K562 (cell line): Measurements from ENCODE around the gene SUMF1. TPM values are rescaled to one million over a fixed set of nuclear protein-coding genes. Genes with fewer than 3 reads are reported as not detected.

ENCODE experiments used
- ATAC-seq: fragments of 200-7000 bp; cut with Tn5 transposase; 3 replicates; pipeline ENCODE4 v1.9.1; 2020; ENCODE audit warnings: moderate library complexity
- BruUV-seq: library from RNA; stranded (reverse); fragments of 400-500 nt; replicated peaks from 2 replicates; lab custom pipeline; 2021; lab: Mats Ljungman, UMichigan
- CTCF ChIA-PET: fragments of 300-600 bp; formaldehyde crosslinking; extraction: SDS; loops from one replicate; lab custom pipeline; 2021; ENCODE audit warnings: low intra/inter-chr PET ratio; lab: Yijun Ruan, JAX
- POLR2A ChIA-PET: fragments of 300-600, 350-650 bp; sonication (Branson Sonifier 250); formaldehyde crosslinking; extraction: SDS; loops from one replicate; lab custom pipeline; 2021; ENCODE audit warnings: antibody characterized with exemption, inconsistent platforms; lab: Yijun Ruan, JAX
- DNase-seq, 4 experiments: peaks; one replicate each; pipeline versions ENCODE4 v3.0.0 to v3.0.0-alpha.2; 2011 to 2018; ENCODE audit warnings: low spot score in 3 of 4, mixed read lengths in 3 of 4; ENCODE audit errors: extremely low read depth in 1 of 4
- FAIRE-seq: peaks from 2 replicates; lab custom pipeline; 2011; peaks lifted over from hg19 to GRCh38; lab: Jason Lieb, UNC
- H2AFZ ChIP-seq: 2 replicates; pipeline ENCODE4 v1.6.0; 2011; ENCODE audit warnings: low read depth, low read length, control low read depth, inconsistent platforms
- H3K27ac ChIP-seq: fragments of 200-600 bp; 3 replicates; pipeline ENCODE4 v1.8.0; 2011; ENCODE audit warnings: low read depth, mild to moderate bottlenecking, control low read depth, inconsistent platforms, low read length, moderate library complexity, mixed read lengths; ENCODE audit errors: extremely low read depth
- H3K27me3 ChIP-seq, 2 experiments: fragments of 300-600 bp in 1 of 2; 2 replicates in 1 of 2; 3 replicates in 1 of 2; pipeline versions ENCODE4 v1.6.0 to v1.8.0; 2011; ENCODE audit warnings: inconsistent platforms in 2 of 2, low read length in 2 of 2, mild to moderate bottlenecking in 1 of 2, mixed read lengths in 1 of 2, moderate library complexity in 1 of 2; ENCODE audit not compliant: control insufficient read depth in 2 of 2, insufficient read depth in 2 of 2
- H3K36me3 ChIP-seq: fragments of 300-600 bp; 3 replicates; pipeline ENCODE4 v1.8.0; 2011; ENCODE audit warnings: mild to moderate bottlenecking, low read length, inconsistent platforms; ENCODE audit not compliant: control insufficient read depth, insufficient read depth
- H3K4me1 ChIP-seq, 2 experiments: fragments of 200-600 bp in 1 of 2; replicated peaks in 1 of 2; 2 replicates in 1 of 2; 3 replicates in 1 of 2; pipeline versions ENCODE4 v1.5.1 to v1.8.0; 2011; ENCODE audit warnings: inconsistent platforms in 2 of 2, low read length in 2 of 2, mild to moderate bottlenecking in 1 of 2, mixed read lengths in 1 of 2, moderate library complexity in 1 of 2; ENCODE audit not compliant: control insufficient read depth in 2 of 2, insufficient read depth in 2 of 2
- H3K4me2 ChIP-seq: 2 replicates; pipeline ENCODE4 v1.6.1; 2011; ENCODE audit warnings: low read length, control low read depth, inconsistent platforms, mixed read lengths; ENCODE audit not compliant: insufficient read depth
- H3K4me3 ChIP-seq: fragments of 200-600 bp; sonication (generic), shearing (Covaris generic); 2 replicates; pipeline ENCODE4 v1.5.1; 2016; ENCODE audit warnings: control low read depth, inconsistent platforms
- H3K79me2 ChIP-seq: fragments of 200-600 bp; 3 replicates; pipeline ENCODE4 v1.8.0; 2011; ENCODE audit warnings: low read length, inconsistent platforms; ENCODE audit not compliant: control insufficient read depth, insufficient read depth
- H3K9ac ChIP-seq, 2 experiments: 2 replicates each; pipeline versions ENCODE4 v1.6.0 to v1.6.1; 2011; ENCODE audit warnings: low read depth in 2 of 2, low read length in 2 of 2, control low read depth in 1 of 2, inconsistent platforms in 1 of 2, mild to moderate bottlenecking in 1 of 2, mixed read lengths in 1 of 2; ENCODE audit not compliant: insufficient read depth in 1 of 2
- H3K9me1 ChIP-seq: one replicate; pipeline ENCODE4 v1.6.0; 2011; ENCODE audit warnings: inconsistent platforms, mild to moderate bottlenecking, low read length, moderate library complexity; ENCODE audit not compliant: control insufficient read depth, insufficient read depth
- H3K9me3 ChIP-seq: replicated peaks from 2 replicates; pipeline ENCODE4 v1.5.1; 2011; ENCODE audit warnings: low read depth, low read length, inconsistent platforms; ENCODE audit not compliant: control insufficient read depth, insufficient read depth
- H4K20me1 ChIP-seq: replicated peaks from 2 replicates; pipeline ENCODE4 v1.6.1; 2011; ENCODE audit warnings: low read length, inconsistent platforms, mixed read lengths; ENCODE audit not compliant: control insufficient read depth, insufficient read depth
- BHLHE40 ChIP-seq: IDR thresholded peaks from 2 replicates; pipeline ENCODE4 v1.6.1; 2011; ENCODE audit warnings: low read length, improper control_type of control experiment
- CBFA2T3 ChIP-seq: fragments of 450-650 bp; IDR thresholded peaks from 2 replicates; pipeline ENCODE4 v1.6.1; 2017
- CTBP1 ChIP-seq: fragments of 450-650 bp; IDR thresholded peaks from 2 replicates; pipeline ENCODE4 v1.6.1; 2016; ENCODE audit warnings: borderline replicate concordance
- MTA3 ChIP-seq: fragments of 450-650 bp; formaldehyde crosslinking; IDR thresholded peaks from 2 replicates; pipeline ENCODE4 v1.6.1; 2017; ENCODE audit warnings: mild to moderate bottlenecking, borderline replicate concordance
- NR2C2 ChIP-seq, 2 experiments: fragments of 200-800 bp in 1 of 2; sonication (Bioruptor generic) in 1 of 2; sonication (generic) in 1 of 2; formaldehyde crosslinking in 1 of 2; IDR thresholded peaks; 2 replicates each; pipeline versions ENCODE4 v1.6.1 to v1.8.0; 2016 to 2022; ENCODE audit warnings: mild to moderate bottlenecking in 1 of 2, missing compliant biosample characterization in 1 of 2, missing genetic modification characterization in 1 of 2, missing genetic modification reagents in 1 of 2
- SMARCC2 ChIP-seq: fragments of 450-650 bp; IDR thresholded peaks from 2 replicates; pipeline ENCODE4 v1.6.1; 2017; ENCODE audit warnings: antibody characterized with exemption, moderate library complexity, mild to moderate bottlenecking, low read depth
- SPI1 ChIP-seq: IDR thresholded peaks from 2 replicates; pipeline ENCODE4 v1.6.1; 2011; ENCODE audit warnings: low read depth, low read length, control low read depth, borderline replicate concordance
- ZNF197 ChIP-seq: fragments of 200-800 bp; sonication (Bioruptor generic); IDR thresholded peaks from 2 replicates; pipeline ENCODE4 v1.6.1; 2016; ENCODE audit warnings: low read depth, missing genetic modification characterization, missing compliant biosample characterization
- ZNF24 ChIP-seq: fragments of 450-650 bp; IDR thresholded peaks from 2 replicates; pipeline ENCODE4 v1.6.1; 2016
- WGBS: fragments of 100-300 bp; shearing (Covaris generic); methylation state at CpG from one replicate; pipeline ENCODE4 v1.1.6; 2016; ENCODE audit warnings: low coverage, mixed read lengths; ENCODE audit not compliant: insufficient coverage; ENCODE audit errors: missing lambda C conversion rate; 5-methylcytosine and 5-hydroxymethylcytosine counted together
- in situ Hi-C: fragments of 300-500 bp; cut with MboI; formaldehyde crosslinking; loops from 4 replicates; pipeline ENCODE4 v1.15.0; 2018; ENCODE audit warnings: inconsistent platforms, mixed read lengths
- intact Hi-C: fragments of 100-400 bp; cut with micrococcal nuclease; formaldehyde crosslinking; loops from 2 replicates; pipeline ENCODE4 v1.14.2; 2022
- polyA plus RNA-seq, 8 experiments: library from polyadenylated mRNA; depleted of rRNA in 4 of 8; stranded (reverse) in 5 of 8; unstranded in 3 of 8; fragments of >200 nt; fragmentation: Nextera tagmentation in 2 of 8; fragmentation: Illumina TruSeq in 1 of 8; extraction: Ambion mirVana in 2 of 8; extraction: Trizol in 1 of 8; gene quantifications; 2 replicates each; pipeline versions ENCODE4 v1.2.1 to v1.2.3, GENCODE V29; 2011 to 2014; ENCODE audit warnings: inconsistent platforms in 1 of 8, missing spikeins in 1 of 8
- total RNA-seq, 7 experiments: library from RNA; depleted of rRNA in 6 of 7; stranded (reverse); fragments of >200 nt in 6 of 7; fragmentation: Illumina TruSeq in 2 of 7; extraction: Trizol in 2 of 7; gene quantifications; 2 replicates each; pipeline versions ENCODE4 v1.2.1 to v1.2.3, GENCODE V29; 2011 to 2021; ENCODE audit warnings: low replicate concordance in 1 of 7
- TF ChIP-seq, protein P1 (sequence below), 2 experiments: fragments of 450-650 bp in 1 of 2; sonication (generic) in 1 of 2; formaldehyde crosslinking in 1 of 2; IDR thresholded peaks; 2 replicates each; pipeline versions ENCODE4 v1.7.1 to v1.9.0; 2016 to 2022; ENCODE audit warnings: inconsistent platforms in 1 of 2, mild to moderate bottlenecking in 1 of 2, missing genetic modification reagents in 1 of 2

SUMF1 gene
- total and polyA plus RNA-seq, 9 of the 15 experiments (the other 6 are each of a cell fraction or from before 2014, with no cell fraction given), result 1.3 to 7.4 (median 4.2) TPM

GRCh38 chr3:4496087-4496452 is 29.0 kb upstream of the SUMF1 start (continued):
- TF ChIP-seq BHLHE40, result no peak
- TF ChIP-seq ZNF197, result no peak
- TF ChIP-seq ZNF24, result no peak

DNA sequence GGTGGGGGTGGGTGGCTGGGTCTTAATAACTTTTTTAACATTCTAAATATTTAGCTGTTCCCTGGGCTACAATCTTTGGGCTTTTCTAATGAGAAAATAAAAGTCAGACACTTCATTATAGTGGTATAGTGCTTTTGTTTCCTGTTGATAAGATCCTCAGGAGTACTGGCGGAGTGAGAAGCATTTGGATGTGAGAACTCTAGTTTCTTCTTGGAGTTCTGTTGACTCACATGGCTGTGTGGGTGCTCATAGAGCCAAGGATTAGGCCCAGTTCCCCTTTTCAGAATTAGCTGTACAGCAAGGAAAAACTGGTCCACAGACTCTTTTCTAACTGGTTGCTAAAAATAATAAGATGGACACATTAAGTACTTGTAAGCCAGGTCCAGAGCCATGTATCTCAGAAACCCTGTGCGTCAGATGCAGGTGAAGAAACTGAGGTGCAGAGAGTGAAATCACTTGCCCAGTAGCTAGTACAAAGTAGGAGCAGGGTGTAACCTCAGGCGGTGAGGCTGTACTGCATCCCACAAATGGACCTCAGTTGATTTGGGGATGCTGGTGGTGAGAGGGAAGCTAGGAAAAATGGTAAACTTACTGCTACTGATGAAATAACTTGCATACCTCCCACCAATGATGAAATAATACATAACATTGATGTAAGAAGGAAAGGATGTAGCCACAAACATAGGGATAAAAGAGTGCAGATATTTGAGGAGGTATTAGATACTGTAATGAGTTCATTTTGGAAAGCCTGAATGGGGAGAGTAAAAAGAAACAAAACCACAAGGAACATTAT is 28.4 kb upstream of the SUMF1 start:
- peak overlapping the region; percentile 92 for H3K4me2 ChIP-seq
- peak; percentile 99 for TF ChIP-seq SPI1
- 0 out of 2 replicates have a peak, but pooled peaks have one; percentile 19 for TF ChIP-seq CBFA2T3
- TF ChIP-seq NR2C2 (CRISPR knock-in tag; IDR thresholded peaks at IDR 0.05), result no peak
- TF ChIP-seq NR2C2 (tag; IDR thresholded peaks at IDR 0.05), result 0 out of 2 replicates have a peak, but pooled peaks have one; percentile 22
- TF ChIP-seq, protein P1, sequence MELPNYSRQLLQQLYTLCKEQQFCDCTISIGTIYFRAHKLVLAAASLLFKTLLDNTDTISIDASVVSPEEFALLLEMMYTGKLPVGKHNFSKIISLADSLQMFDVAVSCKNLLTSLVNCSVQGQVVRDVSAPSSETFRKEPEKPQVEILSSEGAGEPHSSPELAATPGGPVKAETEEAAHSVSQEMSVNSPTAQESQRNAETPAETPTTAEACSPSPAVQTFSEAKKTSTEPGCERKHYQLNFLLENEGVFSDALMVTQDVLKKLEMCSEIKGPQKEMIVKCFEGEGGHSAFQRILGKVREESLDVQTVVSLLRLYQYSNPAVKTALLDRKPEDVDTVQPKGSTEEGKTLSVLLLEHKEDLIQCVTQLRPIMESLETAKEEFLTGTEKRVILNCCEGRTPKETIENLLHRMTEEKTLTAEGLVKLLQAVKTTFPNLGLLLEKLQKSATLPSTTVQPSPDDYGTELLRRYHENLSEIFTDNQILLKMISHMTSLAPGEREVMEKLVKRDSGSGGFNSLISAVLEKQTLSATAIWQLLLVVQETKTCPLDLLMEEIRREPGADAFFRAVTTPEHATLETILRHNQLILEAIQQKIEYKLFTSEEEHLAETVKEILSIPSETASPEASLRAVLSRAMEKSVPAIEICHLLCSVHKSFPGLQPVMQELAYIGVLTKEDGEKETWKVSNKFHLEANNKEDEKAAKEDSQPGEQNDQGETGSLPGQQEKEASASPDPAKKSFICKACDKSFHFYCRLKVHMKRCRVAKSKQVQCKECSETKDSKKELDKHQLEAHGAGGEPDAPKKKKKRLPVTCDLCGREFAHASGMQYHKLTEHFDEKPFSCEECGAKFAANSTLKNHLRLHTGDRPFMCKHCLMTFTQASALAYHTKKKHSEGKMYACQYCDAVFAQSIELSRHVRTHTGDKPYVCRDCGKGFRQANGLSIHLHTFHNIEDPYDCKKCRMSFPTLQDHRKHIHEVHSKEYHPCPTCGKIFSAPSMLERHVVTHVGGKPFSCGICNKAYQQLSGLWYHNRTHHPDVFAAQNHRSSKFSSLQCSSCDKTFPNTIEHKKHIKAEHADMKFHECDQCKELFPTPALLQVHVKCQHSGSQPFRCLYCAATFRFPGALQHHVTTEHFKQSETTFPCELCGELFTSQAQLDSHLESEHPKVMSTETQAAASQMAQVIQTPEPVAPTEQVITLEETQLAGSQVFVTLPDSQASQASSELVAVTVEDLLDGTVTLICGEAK (IDR thresholded peaks at IDR 0.05), result 0 out of 2 replicates have a peak, but pooled peaks have one; percentile 10
- TF ChIP-seq, protein P1 (CRISPR knock-in tag; IDR thresholded peaks at IDR 0.05), result no peak
- peak; percentile 26; the same call in 1 of the 2 replicates for TF ChIP-seq SMARCC2
- TF ChIP-seq MTA3, result peak; percentile 53; the same call in 1 of the 2 replicates
- peak; percentile 70 for TF ChIP-seq CTBP1

More for the DNA sequence above, 28.4 kb upstream of the SUMF1 start:
- intact Hi-C loops (loop anchor here (1.0 kb wide), 2 partner anchors 38 to 76 kb away; no protein-coding TSS in a partner anchor), in situ Hi-C loops (no loop called here)
- H3K4me3 ChIP-seq, result peak overlapping the region; percentile 61; the same call in 1 of the 2 replicates
- peak overlapping the region in 1 of 2 experiments; percentile 57; a peak in 1 of 4 replicates for H3K9ac ChIP-seq
- CTCF ChIA-PET, result no interaction called here
- peak overlapping the region; percentile 24; the same call in 1 of the 3 replicates for H3K27ac ChIP-seq
- FAIRE-seq (peak; percentile 59), ATAC-seq (no peak), DNase-seq (peak in 2 of 4 experiments; percentile 45 to 67)
- H3K9me1 ChIP-seq, result peaks cover 4% of the 10 kb centered on the region
- H3K9me3 ChIP-seq, result no peaks in the 10 kb centered on the region
- H3K4me1 ChIP-seq, result peaks cover 17 to 25% of the 10 kb centered on the region in 2 experiments
- no peaks in the 10 kb centered on the region for H4K20me1 ChIP-seq
- POLR2A ChIA-PET, result interaction anchor here (0.5 to 5.3 kb wide), 18 partner anchors 10 to 319 kb away, joined by 3 to 220 read pairs (median 8); partner anchors contain the start of gene SUMF1
- peak overlapping the region; percentile 94 for H2AFZ ChIP-seq
- WGBS, result 28% methylated on average over 3 of the region's 3 CpGs
- peaks cover 2% of the 10 kb centered on the region; the same call in 1 of the 3 replicates for H3K36me3 ChIP-seq
- no peaks in the 10 kb centered on the region for H3K27me3 ChIP-seq
- H3K79me2 ChIP-seq, result peaks cover 17% of the 10 kb centered on the region; the same call in 2 of the 3 replicates
- BruUV-seq, result no TSS peak
